Measurements from ENCODE around the gene ALDH3B1. TPM values are rescaled to one million over a fixed set of nuclear protein-coding genes. Genes with fewer than 3 reads are reported as not detected.
A peak's percentile ranks its signal among the peaks of the same experiment; 100 is the strongest.

Gene ALDH3B1
- total and polyA plus RNA-seq, 2 donors from 2014 or later, result 20.9 to 42.7 TPM

DNA sequence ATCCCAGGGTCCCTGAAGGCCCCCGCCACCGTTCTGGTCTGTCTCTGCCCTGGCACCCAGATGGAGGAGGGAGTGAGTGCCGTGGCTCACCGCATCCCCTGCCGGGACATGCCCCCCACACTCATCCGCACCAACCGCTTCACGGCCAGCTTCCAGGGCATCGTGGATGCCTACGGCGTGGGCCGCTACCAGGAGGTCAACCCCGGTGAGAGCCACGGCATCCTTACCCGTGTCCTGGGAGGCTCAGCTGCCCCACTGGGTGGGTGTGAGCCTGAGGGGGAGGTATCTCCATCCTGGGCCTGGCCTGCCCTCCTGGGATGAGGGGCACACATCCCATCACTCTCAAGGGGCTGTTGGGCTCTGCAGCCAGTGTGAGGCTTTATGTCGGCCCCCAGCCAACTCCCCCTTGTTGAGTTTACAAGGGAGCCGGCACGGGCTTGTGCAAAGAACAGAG, 34.8 kb downstream of the ALDH3B1 start:
- Histone ChIP-seq H3K27me3 (ENCODE audit: control insufficient read depth, insufficient read depth, low read length) (no peaks in the 10 kb centered on the region), H3K4me3 (ENCODE audit: low read length in 3 of 3) (no peak overlapping the region), H3K27ac (ENCODE audit: low read depth in 2 of 2, low read length in 2 of 2) (no peak overlapping the region), H3K36me3 (ENCODE audit: control insufficient read depth in 2 of 3, insufficient read depth in 3 of 3, low read length in 3 of 3) (no peaks in the 10 kb centered on the region), H3K9ac (ENCODE audit: low read length in 3 of 3) (no peak overlapping the region), H3K9me3 (ENCODE audit: control insufficient read depth in 2 of 3, insufficient read depth in 1 of 3, low read length in 3 of 3) (no peaks in the 10 kb centered on the region), H3K4me1 (ENCODE audit: control insufficient read depth in 2 of 3, insufficient read depth in 2 of 3, low read depth in 1 of 3, low read length in 3 of 3) (peaks cover 0 to 3% (median 0%) of the 10 kb centered on the region in 3 donors)
- DNase-seq (no peak), FAIRE-seq (no peak)
- TF ChIP-seq, protein P1, sequence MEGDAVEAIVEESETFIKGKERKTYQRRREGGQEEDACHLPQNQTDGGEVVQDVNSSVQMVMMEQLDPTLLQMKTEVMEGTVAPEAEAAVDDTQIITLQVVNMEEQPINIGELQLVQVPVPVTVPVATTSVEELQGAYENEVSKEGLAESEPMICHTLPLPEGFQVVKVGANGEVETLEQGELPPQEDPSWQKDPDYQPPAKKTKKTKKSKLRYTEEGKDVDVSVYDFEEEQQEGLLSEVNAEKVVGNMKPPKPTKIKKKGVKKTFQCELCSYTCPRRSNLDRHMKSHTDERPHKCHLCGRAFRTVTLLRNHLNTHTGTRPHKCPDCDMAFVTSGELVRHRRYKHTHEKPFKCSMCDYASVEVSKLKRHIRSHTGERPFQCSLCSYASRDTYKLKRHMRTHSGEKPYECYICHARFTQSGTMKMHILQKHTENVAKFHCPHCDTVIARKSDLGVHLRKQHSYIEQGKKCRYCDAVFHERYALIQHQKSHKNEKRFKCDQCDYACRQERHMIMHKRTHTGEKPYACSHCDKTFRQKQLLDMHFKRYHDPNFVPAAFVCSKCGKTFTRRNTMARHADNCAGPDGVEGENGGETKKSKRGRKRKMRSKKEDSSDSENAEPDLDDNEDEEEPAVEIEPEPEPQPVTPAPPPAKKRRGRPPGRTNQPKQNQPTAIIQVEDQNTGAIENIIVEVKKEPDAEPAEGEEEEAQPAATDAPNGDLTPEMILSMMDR (IDR thresholded peaks at IDR 0.05; ENCODE audit: borderline replicate concordance, extremely low read depth, insufficient read depth), result no peak
- intact Hi-C loops (cut with DNase I), result no loop called here

DNA sequence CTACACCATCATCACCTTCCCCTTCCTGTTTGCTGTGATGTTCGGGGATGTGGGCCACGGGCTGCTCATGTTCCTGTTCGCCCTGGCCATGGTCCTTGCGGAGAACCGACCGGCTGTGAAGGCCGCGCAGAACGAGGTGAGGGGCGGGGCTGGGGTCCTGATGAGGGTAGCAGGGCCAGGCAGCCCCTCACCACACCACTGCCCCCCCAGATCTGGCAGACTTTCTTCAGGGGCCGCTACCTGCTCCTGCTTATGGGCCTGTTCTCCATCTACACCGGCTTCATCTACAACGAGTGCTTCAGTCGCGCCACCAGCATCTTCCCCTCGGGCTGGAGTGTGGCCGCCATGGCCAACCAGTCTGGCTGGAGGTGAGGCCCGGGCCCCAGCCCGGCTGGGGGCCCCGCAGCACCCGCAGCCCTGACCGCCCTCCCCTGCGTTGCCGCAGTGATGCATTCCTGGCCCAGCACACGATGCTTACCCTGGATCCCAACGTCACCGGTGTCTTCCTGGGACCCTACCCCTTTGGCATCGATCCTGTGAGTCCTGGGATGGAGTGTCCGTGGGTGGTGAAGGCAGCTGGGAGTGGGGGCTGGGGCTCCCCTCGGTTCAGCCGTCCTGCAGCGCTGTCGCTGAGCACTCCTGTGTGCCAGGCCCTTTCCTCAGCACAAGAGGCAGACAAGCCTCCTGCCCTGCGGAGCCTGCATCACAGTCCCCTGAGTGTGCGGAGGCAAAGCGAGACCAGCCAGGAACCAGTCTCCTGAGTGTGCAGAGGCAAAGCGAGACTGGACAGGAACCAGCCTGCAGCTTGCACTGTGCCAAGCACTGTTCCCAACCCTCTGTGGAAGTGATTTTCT, 37.5 kb downstream of the ALDH3B1 start:
- Histone ChIP-seq H3K27me3 (ENCODE audit: control insufficient read depth, insufficient read depth, low read length) (no peaks in the 10 kb centered on the region), H3K27ac (ENCODE audit: low read depth in 2 of 2, low read length in 2 of 2) (no peak overlapping the region), H3K4me1 (ENCODE audit: control insufficient read depth in 2 of 3, insufficient read depth in 2 of 3, low read depth in 1 of 3, low read length in 3 of 3) (no peaks in the 10 kb centered on the region), H3K9me3 (ENCODE audit: control insufficient read depth in 2 of 3, insufficient read depth in 1 of 3, low read length in 3 of 3) (no peaks in the 10 kb centered on the region), H3K36me3 (ENCODE audit: control insufficient read depth in 2 of 3, insufficient read depth in 3 of 3, low read length in 3 of 3) (no peaks in the 10 kb centered on the region), H3K9ac (ENCODE audit: low read length in 3 of 3) (no peak overlapping the region), H3K4me3 (ENCODE audit: low read length in 3 of 3) (no peak overlapping the region)
- intact Hi-C loops (cut with DNase I), result no loop called here
- TF ChIP-seq, protein P1 (IDR thresholded peaks at IDR 0.05; ENCODE audit: borderline replicate concordance, extremely low read depth, insufficient read depth), result no peak
- DNase-seq (no peak), FAIRE-seq (no peak)

DNA sequence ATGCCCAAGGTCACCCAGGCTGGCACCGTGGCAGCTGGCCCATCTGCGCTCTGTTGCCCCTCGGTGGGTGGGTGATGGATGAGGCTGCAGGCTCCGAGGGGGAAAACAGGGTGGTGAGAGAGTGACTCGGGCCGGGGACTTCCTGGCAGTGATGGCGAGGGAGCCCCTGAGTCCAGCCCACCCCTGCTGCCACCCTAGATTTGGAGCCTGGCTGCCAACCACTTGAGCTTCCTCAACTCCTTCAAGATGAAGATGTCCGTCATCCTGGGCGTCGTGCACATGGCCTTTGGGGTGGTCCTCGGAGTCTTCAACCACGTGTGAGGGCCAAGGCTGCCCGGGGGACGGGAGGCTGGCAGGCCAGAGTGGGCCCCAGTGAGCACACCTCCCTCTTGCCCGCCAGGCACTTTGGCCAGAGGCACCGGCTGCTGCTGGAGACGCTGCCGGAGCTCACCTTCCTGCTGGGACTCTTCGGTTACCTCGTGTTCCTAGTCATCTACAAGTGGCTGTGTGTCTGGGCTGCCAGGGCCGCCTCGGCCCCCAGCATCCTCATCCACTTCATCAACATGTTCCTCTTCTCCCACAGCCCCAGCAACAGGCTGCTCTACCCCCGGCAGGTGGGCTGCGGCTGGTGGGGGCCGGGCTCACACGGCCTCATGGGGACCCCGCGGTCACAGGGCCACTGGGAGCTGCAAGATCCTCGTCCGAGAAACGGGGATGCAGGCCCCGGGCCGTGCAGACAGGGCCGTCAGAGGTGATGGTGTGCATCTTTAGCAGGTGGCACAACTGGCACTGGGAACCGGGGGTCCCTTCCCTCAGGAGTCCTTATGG, 38.8 kb downstream of the ALDH3B1 start:
- Histone ChIP-seq H3K27ac (ENCODE audit: low read depth in 2 of 2, low read length in 2 of 2) (no peak overlapping the region), H3K4me3 (ENCODE audit: low read length in 3 of 3) (no peak overlapping the region), H3K9ac (ENCODE audit: low read length in 3 of 3) (no peak overlapping the region), H3K36me3 (ENCODE audit: control insufficient read depth in 2 of 3, insufficient read depth in 3 of 3, low read length in 3 of 3) (peaks cover 0 to 8% (median 0%) of the 10 kb centered on the region in 3 donors), H3K9me3 (ENCODE audit: control insufficient read depth in 2 of 3, insufficient read depth in 1 of 3, low read length in 3 of 3) (no peaks in the 10 kb centered on the region), H3K4me1 (ENCODE audit: control insufficient read depth in 2 of 3, insufficient read depth in 2 of 3, low read depth in 1 of 3, low read length in 3 of 3) (no peaks in the 10 kb centered on the region), H3K27me3 (ENCODE audit: control insufficient read depth, insufficient read depth, low read length) (no peaks in the 10 kb centered on the region)
- FAIRE-seq (no peak), DNase-seq (peak in 1 of 5 donors; percentile 24)
- TF ChIP-seq, protein P1 (IDR thresholded peaks at IDR 0.05; ENCODE audit: borderline replicate concordance, extremely low read depth, insufficient read depth), result no peak
- intact Hi-C loops (cut with DNase I), result no loop called here
